Osteocyte (in vitro differentiated cells): ENCODE data around the gene RRP1B. TPM values are rescaled to one million over a fixed set of nuclear protein-coding genes. Genes with fewer than 3 reads are reported as not detected.
"Not testable (repeated sequence)": the region's sequence is repeated elsewhere in the genome, so short reads cannot be mapped to it uniquely, and the experiment has no call there.

ENCODE experiments used
- DNase-seq: peaks from one replicate; pipeline ENCODE4 v3.0.0; 2021; ENCODE audit warnings: mixed read lengths; ENCODE audit not compliant: unreplicated experiment; ENCODE audit errors: extremely low spot score
- H3K27ac Mint-ChIP-seq: one replicate; pipeline ENCODE4 v1.8.0; 2021; ENCODE audit warnings: mild to moderate bottlenecking, mixed read lengths; ENCODE audit not compliant: unreplicated experiment
- H3K27me3 Mint-ChIP-seq: one replicate; pipeline ENCODE4 v1.8.0; 2021; ENCODE audit warnings: mixed read lengths; ENCODE audit not compliant: unreplicated experiment
- H3K36me3 Mint-ChIP-seq: one replicate; pipeline ENCODE4 v1.8.0; 2021; ENCODE audit warnings: mixed read lengths; ENCODE audit not compliant: unreplicated experiment
- H3K4me1 Mint-ChIP-seq: one replicate; pipeline ENCODE4 v1.8.0; 2021; ENCODE audit warnings: mixed read lengths; ENCODE audit not compliant: unreplicated experiment
- H3K4me3 Mint-ChIP-seq: one replicate; pipeline ENCODE4 v1.8.0; 2021; ENCODE audit warnings: mild to moderate bottlenecking, moderate library complexity, mixed read lengths; ENCODE audit not compliant: unreplicated experiment
- H3K9me3 Mint-ChIP-seq: one replicate; pipeline ENCODE4 v1.8.0; 2021; ENCODE audit warnings: mixed read lengths; ENCODE audit not compliant: unreplicated experiment
- CTCF ChIP-seq: fragments of 200-600 bp; sonication (generic); IDR thresholded peaks from 2 replicates; pipeline ENCODE4 v1.5.0; 2021; ENCODE audit warnings: antibody characterized with exemption, mild to moderate bottlenecking, moderate library complexity
- total RNA-seq: library from RNA; stranded (reverse); gene quantifications from 2 replicates; pipeline ENCODE4 v1.2.1, GENCODE V29; 2021

RRP1B gene
- total RNA-seq, 1 donor from 2014 or later = 26.0 TPM

GRCh38 chr21:43645976-43646375, 13.4 kb upstream of the RRP1B start:
- H3K36me3 Mint-ChIP-seq = no peaks in the 10 kb centered on the region
- H3K27me3 Mint-ChIP-seq = no peaks in the 10 kb centered on the region
- DNase-seq = no peak
- TF ChIP-seq CTCF = no peak
- peaks cover 27% of the 10 kb centered on the region for H3K4me1 Mint-ChIP-seq
- H3K4me3 Mint-ChIP-seq = no peak overlapping the region
- peak overlapping the region; percentile 85 for H3K27ac Mint-ChIP-seq
- no peaks in the 10 kb centered on the region for H3K9me3 Mint-ChIP-seq

- peak; percentile 94 for DNase-seq
- TF ChIP-seq CTCF = peak; percentile 100
- peak overlapping the region; percentile 85 for H3K27ac Mint-ChIP-seq
- peaks cover 27% of the 10 kb centered on the region for H3K4me1 Mint-ChIP-seq
- H3K4me3 Mint-ChIP-seq = no peak overlapping the region
- H3K9me3 Mint-ChIP-seq = no peaks in the 10 kb centered on the region
- peaks cover 2% of the 10 kb centered on the region for H3K36me3 Mint-ChIP-seq
- no peaks in the 10 kb centered on the region for H3K27me3 Mint-ChIP-seq
Measured at GRCh38 chr21:43646550-43647260, 12.7 kb upstream of the RRP1B start.

GRCh38 chr21:43648171-43648570, 11.2 kb upstream of the RRP1B start:
- Mint-ChIP-seq H3K36me3 (peaks cover 2% of the 10 kb centered on the region), H3K4me1 (peaks cover 27% of the 10 kb centered on the region), H3K27me3 (no peaks in the 10 kb centered on the region), H3K27ac (no peak overlapping the region), H3K4me3 (no peak overlapping the region), H3K9me3 (no peaks in the 10 kb centered on the region)
- TF ChIP-seq CTCF = no peak
- DNase-seq = no peak

- H3K9me3 Mint-ChIP-seq, H3K4me1 Mint-ChIP-seq, H3K4me3 Mint-ChIP-seq, H3K27me3 Mint-ChIP-seq, H3K36me3 Mint-ChIP-seq, DNase-seq, H3K27ac Mint-ChIP-seq: not testable (repeated sequence)
Measured at GRCh38 chr21:43651926-43652325, 7.4 kb upstream of the RRP1B start.

GRCh38 chr21:43652616-43653015, 6.7 kb upstream of the RRP1B start:
- peaks cover 2% of the 10 kb centered on the region for H3K36me3 Mint-ChIP-seq
- no peaks in the 10 kb centered on the region for H3K4me1 Mint-ChIP-seq
- no peak for DNase-seq
- H3K27ac Mint-ChIP-seq = no peak overlapping the region
- TF ChIP-seq CTCF = no peak
- no peak overlapping the region for H3K4me3 Mint-ChIP-seq
- no peaks in the 10 kb centered on the region for H3K27me3 Mint-ChIP-seq
- no peaks in the 10 kb centered on the region for H3K9me3 Mint-ChIP-seq
